ENCODE results near the gene LDB1. TPM values are rescaled to one million over a fixed set of nuclear protein-coding genes. Genes with fewer than 3 reads are reported as not detected.
A peak's percentile ranks its signal among the peaks of the same experiment; 100 is the strongest.

The LDB1 gene
- total RNA-seq, 1 experiment from 2014 or later: 100 TPM

GRCh38 chr10:102112210-102112817 lies 7.9 kb downstream of the LDB1 start:
- Mint-ChIP-seq H3K9me3 (no peaks in the 10 kb centered on the region), H3K4me3 (peak overlapping the region; percentile 88; the same call in 1 of the 2 replicates), H3K4me1 (peaks cover 45% of the 10 kb centered on the region), H3K36me3 (peaks cover 39% of the 10 kb centered on the region), H3K27ac (no peak overlapping the region), H3K27me3 (ENCODE audit: low read depth) (no peaks in the 10 kb centered on the region)
- ChIA-PET CTCF (interaction anchor here (0.6 to 2.7 kb wide), 15 partner anchors 9 to 271 kb away, joined by 3 to 16 read pairs (median 6); partner anchors contain the start of genes NOLC1 and PPRC1), POLR2A (interaction anchor here (0.5 to 1.0 kb wide), 3 partner anchors 20 to 272 kb away, joined by 3 read pairs; partner anchors contain the start of gene PPRC1)
- peak; percentile 28 for ATAC-seq
- no peak for TF ChIP-seq ZNF671 (CRISPR knock-in tag; IDR thresholded peaks at IDR 0.05)
- DNase-seq (ENCODE audit: low spot score): no peak

DNA sequence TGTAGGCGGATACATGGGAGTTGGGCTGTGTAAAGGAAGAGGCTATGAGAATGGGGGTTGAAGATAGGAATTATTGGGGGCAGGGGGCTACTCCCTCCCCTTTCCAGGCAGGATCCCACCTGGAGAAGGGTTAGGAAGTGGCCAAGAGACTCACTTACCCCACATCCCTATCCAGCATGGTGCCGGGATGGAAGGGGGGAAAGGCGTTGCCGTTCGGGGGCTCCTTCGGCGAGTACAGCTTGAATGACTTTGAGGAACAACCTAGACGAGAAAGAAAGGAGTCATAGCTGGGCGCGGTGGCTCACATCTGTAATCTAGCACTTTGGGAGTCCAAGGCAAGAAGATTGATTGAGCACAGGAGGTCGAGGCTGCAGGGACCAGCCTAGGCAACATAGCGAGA lies 8.9 kb downstream of the LDB1 start:
- Mint-ChIP-seq H3K4me3 (no peak overlapping the region), H3K4me1 (peaks cover 35% of the 10 kb centered on the region), H3K27ac (no peak overlapping the region), H3K9me3 (no peaks in the 10 kb centered on the region), H3K27me3 (ENCODE audit: low read depth) (no peaks in the 10 kb centered on the region), H3K36me3 (peaks cover 39% of the 10 kb centered on the region)
- ChIA-PET CTCF (interaction anchor here (0.6 to 2.7 kb wide), 7 partner anchors 10 to 101 kb away, joined by 3 to 16 read pairs (median 6); partner anchors contain the start of gene NOLC1), POLR2A (interaction anchor here (1.0 kb wide), 1 partner anchor 21 kb away, joined by 3 read pairs; the partner anchor contains the start of gene PPRC1)
- ATAC-seq (no peak), DNase-seq (ENCODE audit: low spot score) (no peak)
- TF ChIP-seq E2F5 (CRISPR knock-in tag; IDR thresholded peaks at IDR 0.05) (no peak), TEAD4 (CRISPR knock-in tag; IDR thresholded peaks at IDR 0.05) (no peak), GABPB1 (CRISPR knock-in tag; IDR thresholded peaks at IDR 0.05) (no peak), MYBL2 (CRISPR knock-in tag; IDR thresholded peaks at IDR 0.05) (no peak), FOXP1 (CRISPR knock-in tag; IDR thresholded peaks at IDR 0.05; ENCODE audit: borderline replicate concordance) (no peak), NFE2L1 (CRISPR knock-in tag; IDR thresholded peaks at IDR 0.05) (no peak), CREM (CRISPR knock-in tag; IDR thresholded peaks at IDR 0.05) (no peak), ATF1 (CRISPR knock-in tag; IDR thresholded peaks at IDR 0.05) (no peak), TCF7 (CRISPR knock-in tag; IDR thresholded peaks at IDR 0.05; ENCODE audit: low read depth) (no peak), STAT6 (CRISPR knock-in tag; conservative IDR thresholded peaks at IDR 0.05; ENCODE audit: low read depth) (no peak)

- Mint-ChIP-seq H3K27ac (0 out of 2 replicates have a peak overlapping the region, but pooled peaks have one; percentile 26), H3K36me3 (peaks cover 39% of the 10 kb centered on the region), H3K9me3 (no peaks in the 10 kb centered on the region), H3K27me3 (ENCODE audit: low read depth) (no peaks in the 10 kb centered on the region), H3K4me3 (no peak overlapping the region), H3K4me1 (peaks cover 20% of the 10 kb centered on the region)
- TF ChIP-seq, protein P1, sequence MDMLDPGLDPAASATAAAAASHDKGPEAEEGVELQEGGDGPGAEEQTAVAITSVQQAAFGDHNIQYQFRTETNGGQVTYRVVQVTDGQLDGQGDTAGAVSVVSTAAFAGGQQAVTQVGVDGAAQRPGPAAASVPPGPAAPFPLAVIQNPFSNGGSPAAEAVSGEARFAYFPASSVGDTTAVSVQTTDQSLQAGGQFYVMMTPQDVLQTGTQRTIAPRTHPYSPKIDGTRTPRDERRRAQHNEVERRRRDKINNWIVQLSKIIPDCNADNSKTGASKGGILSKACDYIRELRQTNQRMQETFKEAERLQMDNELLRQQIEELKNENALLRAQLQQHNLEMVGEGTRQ (CRISPR knock-in tag; IDR thresholded peaks at IDR 0.05): no peak
- no peak for ATAC-seq
- CTCF ChIA-PET: interaction anchor here (1.1 to 1.5 kb wide), 2 partner anchors 9 to 12 kb away, joined by 4 read pairs; no protein-coding TSS in a partner anchor
- DNase-seq (ENCODE audit: low spot score): no peak
- POLR2A ChIA-PET: no interaction called here
These were observed 10.7 kb downstream of the LDB1 start for GRCh38 chr10:102109166-102110116.

Measured in WTC11 (cell line).